Endothelial cell of umbilical vein (primary cell): ENCODE data around the gene CCDC86. TPM values are rescaled to one million over a fixed set of nuclear protein-coding genes. Genes with fewer than 3 reads are reported as not detected.

Experiments
- BruUV-seq: library from RNA; stranded (reverse); fragments of 400-500 nt; replicated peaks from 2 replicates; lab custom pipeline; 2021; lab: Mats Ljungman, UMichigan
- CTCF ChIA-PET: fragments of 300-600, 350-600 bp; sonication (Branson Sonifier 250); formaldehyde crosslinking; loops from one replicate; lab custom pipeline; 2021; ENCODE audit warnings: antibody characterized with exemption, inconsistent platforms; lab: Charles Lee
- POLR2A ChIA-PET: fragments of 300-600, 350-600 bp; sonication (Branson Sonifier 250); formaldehyde crosslinking; loops from one replicate; lab custom pipeline; 2021; ENCODE audit warnings: antibody characterized with exemption, inconsistent platforms; lab: Charles Lee
- DNase-seq: peaks from one replicate; pipeline ENCODE4 v3.0.0-alpha.2; 2011; ENCODE audit warnings: low read depth, low spot score
- FAIRE-seq: peaks from 2 replicates; lab custom pipeline; 2011; peaks lifted over from hg19 to GRCh38; lab: Jason Lieb, UNC
- H2AFZ ChIP-seq: 2 replicates; pipeline ENCODE4 v1.6.0; 2012; ENCODE audit warnings: low read depth, low read length, control low read depth, inconsistent platforms
- H3K27ac ChIP-seq: 2 replicates; pipeline ENCODE4 v1.5.1; 2011; ENCODE audit warnings: low read depth, mild to moderate bottlenecking, control low read depth, low read length, moderate library complexity; ENCODE audit not compliant: insufficient read depth
- H3K27me3 ChIP-seq, 2 experiments: 2 replicates each; pipeline versions ENCODE4 v1.6.0 to v1.6.1; 2011; ENCODE audit warnings: low read length in 2 of 2, mixed read lengths in 1 of 2; ENCODE audit not compliant: control insufficient read depth in 2 of 2, insufficient read depth in 2 of 2
- H3K36me3 ChIP-seq, 2 experiments: 2 replicates in 1 of 2; 3 replicates in 1 of 2; pipeline ENCODE4 v1.5.1; 2011; ENCODE audit warnings: low read length in 2 of 2, mild to moderate bottlenecking in 1 of 2, moderate library complexity in 1 of 2; ENCODE audit not compliant: control insufficient read depth in 2 of 2, insufficient read depth in 2 of 2; ENCODE audit errors: extremely low read depth in 1 of 2
- H3K4me1 ChIP-seq: 3 replicates; pipeline ENCODE4 v1.5.1; 2011; ENCODE audit warnings: mild to moderate bottlenecking, low read length; ENCODE audit not compliant: control insufficient read depth, insufficient read depth; ENCODE audit errors: extremely low read depth
- H3K4me2 ChIP-seq: 2 replicates; pipeline ENCODE4 v1.6.1; 2011; ENCODE audit warnings: low read length, control low read depth, mixed read lengths; ENCODE audit not compliant: insufficient read depth
- H3K4me3 ChIP-seq, 3 experiments: fragments of 200-600 bp in 1 of 3; sonication (generic), shearing (Covaris generic) in 1 of 3; replicated peaks in 1 of 3; 2 replicates each; pipeline ENCODE4 v1.5.1; 2011 to 2016; ENCODE audit warnings: control low read depth in 3 of 3, low read length in 3 of 3, mild to moderate bottlenecking in 2 of 3, inconsistent platforms in 1 of 3, low read depth in 1 of 3, moderate library complexity in 1 of 3; ENCODE audit not compliant: insufficient read depth in 1 of 3
- H3K79me2 ChIP-seq: 2 replicates; pipeline ENCODE4 v1.6.0; 2012; ENCODE audit warnings: low read length, inconsistent platforms; ENCODE audit not compliant: control insufficient read depth, insufficient read depth
- H3K9ac ChIP-seq: replicated peaks from 2 replicates; pipeline ENCODE3; 2011; ENCODE audit warnings: low read length, control low read depth; ENCODE audit not compliant: insufficient read depth; ENCODE audit errors: extremely low read depth
- H3K9me1 ChIP-seq: replicated peaks from 3 replicates; pipeline ENCODE4 v1.6.0; 2011; ENCODE audit warnings: mild to moderate bottlenecking, low read length; ENCODE audit not compliant: control insufficient read depth, insufficient read depth; ENCODE audit errors: extremely low read depth
- H3K9me3 ChIP-seq: replicated peaks from 2 replicates; pipeline ENCODE4 v1.5.1; 2012; ENCODE audit warnings: low read length, inconsistent platforms; ENCODE audit not compliant: control insufficient read depth, insufficient read depth
- H4K20me1 ChIP-seq: replicated peaks from 2 replicates; pipeline ENCODE3; 2011; ENCODE audit warnings: mild to moderate bottlenecking, low read length; ENCODE audit not compliant: control insufficient read depth, insufficient read depth; ENCODE audit errors: extremely low read depth
- CTCF ChIP-seq, 2 donors: IDR thresholded peaks; 1 replicate in 1 of 2; 2 replicates in 1 of 2; pipeline ENCODE4 v1.5.1; 2011; ENCODE audit warnings: low read length in 2 of 2, mild to moderate bottlenecking in 2 of 2, moderate library complexity in 2 of 2, control low read depth in 1 of 2, inconsistent platforms in 1 of 2, low read depth in 1 of 2; ENCODE audit not compliant: insufficient read depth in 1 of 2; ENCODE audit errors: extremely low read depth in 1 of 2
- EZH2 ChIP-seq: IDR thresholded peaks from 2 replicates; pipeline ENCODE4 v1.6.1; 2012; ENCODE audit warnings: borderline replicate concordance, low read depth, mild to moderate bottlenecking, moderate library complexity, low read length, inconsistent platforms; ENCODE audit not compliant: severe bottlenecking
- FOS ChIP-seq: IDR thresholded peaks from 2 replicates; pipeline ENCODE4 v1.6.1; 2011; ENCODE audit warnings: mild to moderate bottlenecking, low read length, moderate library complexity, borderline replicate concordance; ENCODE audit not compliant: insufficient read depth
- GATA2 ChIP-seq: IDR thresholded peaks from 2 replicates; pipeline ENCODE4 v1.7.0; 2011; ENCODE audit warnings: low read depth, mild to moderate bottlenecking, moderate library complexity, mixed read lengths, low read length; ENCODE audit not compliant: insufficient read length, insufficient read depth
- JUN ChIP-seq: IDR thresholded peaks from 2 replicates; pipeline ENCODE4 v1.6.1; 2011; ENCODE audit warnings: borderline replicate concordance, low read depth; ENCODE audit not compliant: insufficient read length, insufficient read depth
- MAX ChIP-seq: IDR thresholded peaks from 2 replicates; pipeline ENCODE4 v1.6.1; 2011; ENCODE audit not compliant: insufficient read depth, insufficient read length
- MYC ChIP-seq: IDR thresholded peaks from one replicate; pipeline ENCODE4 v1.6.1; 2011; ENCODE audit warnings: mild to moderate bottlenecking, low read depth, low read length
- POLR2A ChIP-seq: IDR thresholded peaks from 2 replicates; pipeline ENCODE4 v1.6.1; 2012; ENCODE audit warnings: low read depth, mild to moderate bottlenecking, control low read depth, low read length
- POLR2AphosphoS5 ChIP-seq: IDR thresholded peaks from 2 replicates; pipeline ENCODE4 v1.6.1; 2012; ENCODE audit warnings: low read depth, mild to moderate bottlenecking, control low read depth, low read length, moderate library complexity; ENCODE audit not compliant: insufficient read depth
- dilution Hi-C: fragments of 300-500 bp; cut with MboI; formaldehyde crosslinking; loops from one replicate; pipeline ENCODE4 v1.15.0; 2019; ENCODE audit warnings: low sequenced_read_pairs; ENCODE audit not compliant: extremely low pct_ligation_motif_present
- intact Hi-C: fragments of 100-400 bp; cut with micrococcal nuclease; formaldehyde crosslinking; loops from one replicate; pipeline ENCODE4 v1.10.0; 2022
- polyA plus RNA-seq, 4 experiments: library from polyadenylated mRNA; depleted of rRNA in 3 of 4; stranded (reverse) in 3 of 4; unstranded in 1 of 4; fragments of >200 nt; gene quantifications; 2 replicates each; pipeline versions ENCODE4 v1.2.1 to v1.2.3, GENCODE V29; 2011 to 2012; ENCODE audit warnings: missing spikeins in 1 of 4
- total RNA-seq: library from RNA; stranded (reverse); gene quantifications from 2 replicates; pipeline ENCODE4 v1.2.3, GENCODE V29; 2021

The CCDC86 gene
- total and polyA plus RNA-seq, 2 donors (not counting 3 experiments of a cell fraction or from before 2014, with no cell fraction given) = 29.8 to 60.8 TPM

- peaks cover 7% of the 10 kb centered on the region for H3K4me1 ChIP-seq
- H3K4me3 ChIP-seq = no peak overlapping the region
- ChIA-PET CTCF (interaction anchor here (1.2 to 1.7 kb wide), 2 partner anchors 39 to 87 kb away, joined by 3 to 7 read pairs; no protein-coding TSS in a partner anchor), POLR2A (no interaction called here)
- dilution Hi-C loops (no loop called here), intact Hi-C loops (no loop called here)
- BruUV-seq = no TSS peak
- no peak overlapping the region for H3K4me2 ChIP-seq
- no peaks in the 10 kb centered on the region for H4K20me1 ChIP-seq
- H3K9ac ChIP-seq = no peak overlapping the region
- H3K9me3 ChIP-seq = no peaks in the 10 kb centered on the region
- no peaks in the 10 kb centered on the region for H3K27me3 ChIP-seq
- peaks cover 0 to 24% of the 10 kb centered on the region in 2 experiments for H3K36me3 ChIP-seq
- H3K79me2 ChIP-seq = peaks cover 22% of the 10 kb centered on the region
- H2AFZ ChIP-seq = no peak overlapping the region
- DNase-seq (no peak), FAIRE-seq (no peak)
- TF ChIP-seq FOS (no peak), POLR2AphosphoS5 (no peak), EZH2 (no peak), GATA2 (no peak), MYC (no peak), CTCF (IDR thresholded peaks at IDR 0.05; ENCODE audit: extremely low read depth in 1 of 2, insufficient read depth in 1 of 2, low read depth in 1 of 2, low read length in 2 of 2) (no peak), POLR2A (no peak), MAX (no peak), JUN (no peak)
- H3K9me1 ChIP-seq = no peaks in the 10 kb centered on the region
- no peak overlapping the region for H3K27ac ChIP-seq
Measured at GRCh38 chr11:60849641-60850520, 8.0 kb downstream of the CCDC86 start.
